ENCODE data around the gene UROC1.

GRCh38 chr3:126468028-126468891 lies 49.3 kb downstream of the UROC1 start:
- TF ChIP-seq, protein P1, sequence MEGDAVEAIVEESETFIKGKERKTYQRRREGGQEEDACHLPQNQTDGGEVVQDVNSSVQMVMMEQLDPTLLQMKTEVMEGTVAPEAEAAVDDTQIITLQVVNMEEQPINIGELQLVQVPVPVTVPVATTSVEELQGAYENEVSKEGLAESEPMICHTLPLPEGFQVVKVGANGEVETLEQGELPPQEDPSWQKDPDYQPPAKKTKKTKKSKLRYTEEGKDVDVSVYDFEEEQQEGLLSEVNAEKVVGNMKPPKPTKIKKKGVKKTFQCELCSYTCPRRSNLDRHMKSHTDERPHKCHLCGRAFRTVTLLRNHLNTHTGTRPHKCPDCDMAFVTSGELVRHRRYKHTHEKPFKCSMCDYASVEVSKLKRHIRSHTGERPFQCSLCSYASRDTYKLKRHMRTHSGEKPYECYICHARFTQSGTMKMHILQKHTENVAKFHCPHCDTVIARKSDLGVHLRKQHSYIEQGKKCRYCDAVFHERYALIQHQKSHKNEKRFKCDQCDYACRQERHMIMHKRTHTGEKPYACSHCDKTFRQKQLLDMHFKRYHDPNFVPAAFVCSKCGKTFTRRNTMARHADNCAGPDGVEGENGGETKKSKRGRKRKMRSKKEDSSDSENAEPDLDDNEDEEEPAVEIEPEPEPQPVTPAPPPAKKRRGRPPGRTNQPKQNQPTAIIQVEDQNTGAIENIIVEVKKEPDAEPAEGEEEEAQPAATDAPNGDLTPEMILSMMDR (conservative IDR thresholded peaks at IDR 0.05; ENCODE audit: low read length): no peak
- TF ChIP-seq EZH2phosphoT487 (IDR thresholded peaks at IDR 0.05; ENCODE audit: borderline replicate concordance, low read depth, low read length): no peak

Data from OCI-LY7 (cell line).